ENCODE measurements around the gene OXNAD1.

- no peak for TF ChIP-seq CTCF (IDR thresholded peaks at IDR 0.05)
- TF ChIP-seq POLR2A (IDR thresholded peaks at IDR 0.05): no peak
- no peak for TF ChIP-seq POLR2AphosphoS5 (IDR thresholded peaks at IDR 0.05)
These were observed 14.2 kb downstream of the OXNAD1 start for GRCh38 chr3:16279010-16279801.
